Lower leg skin (tissue), 3 donors: Measurements from ENCODE around the gene RPLP2.

ENCODE experiments used
- CTCF ChIP-seq, 3 donors: fragments of 450-650 bp; IDR thresholded peaks; one replicate each; pipeline ENCODE4 v1.5.1; 2016; ENCODE audit warnings: antibody characterized with exemption in 3 of 3, mild to moderate bottlenecking in 3 of 3, moderate library complexity in 2 of 3
- POLR2A ChIP-seq, 2 donors: fragments of 450-650 bp; IDR thresholded peaks; one replicate each; pipeline ENCODE4 v1.6.1; 2016 to 2017; ENCODE audit warnings: antibody characterized with exemption in 2 of 2, mild to moderate bottlenecking in 1 of 2, moderate library complexity in 1 of 2

- TF ChIP-seq CTCF (IDR thresholded peaks at IDR 0.05) (no peak), POLR2A (IDR thresholded peaks at IDR 0.05) (no peak)
Observed at GRCh38 chr11:829176-829846, 19.5 kb downstream of the RPLP2 start.
